Measurements from ENCODE around the gene C5orf47.
A peak's percentile ranks its signal among the peaks of the same experiment; 100 is the strongest.

C5orf47 gene

GRCh38 chr5:173981185-173981761, 7.7 kb upstream of the C5orf47 start:
- peak in 1 of 2 experiments; percentile 8 for DNase-seq
- TF ChIP-seq GATA1 (IDR thresholded peaks at IDR 0.05; ENCODE audit: low read depth, low read length) (no peak), POLR2A (IDR thresholded peaks at IDR 0.05; ENCODE audit: low read length) (no peak)

DNA sequence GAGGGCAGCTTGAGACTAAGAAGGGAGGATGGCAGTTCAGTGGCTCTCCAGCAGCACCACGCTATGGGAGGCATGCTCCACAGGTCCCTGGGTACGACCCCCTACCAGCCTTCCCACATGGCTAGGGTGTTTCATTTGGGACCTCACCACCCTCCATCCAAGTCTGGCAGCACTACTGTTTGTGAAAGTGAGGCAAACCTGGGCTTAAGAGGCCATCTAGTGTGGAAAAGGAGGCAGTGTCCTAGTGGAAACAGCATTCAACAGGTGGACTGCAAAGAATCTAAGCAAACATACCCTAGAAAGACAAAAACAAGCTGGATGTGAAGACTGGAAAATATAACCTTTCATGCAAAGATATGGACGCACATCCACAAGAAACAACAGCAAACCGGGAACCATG, 4.8 kb upstream of the C5orf47 start:
- DNase-seq: peak; percentile 18 to 40
- no peak for TF ChIP-seq POLR2A (IDR thresholded peaks at IDR 0.05; ENCODE audit: low read length)
- no peak for TF ChIP-seq GATA1 (IDR thresholded peaks at IDR 0.05; ENCODE audit: low read depth, low read length)

DNA sequence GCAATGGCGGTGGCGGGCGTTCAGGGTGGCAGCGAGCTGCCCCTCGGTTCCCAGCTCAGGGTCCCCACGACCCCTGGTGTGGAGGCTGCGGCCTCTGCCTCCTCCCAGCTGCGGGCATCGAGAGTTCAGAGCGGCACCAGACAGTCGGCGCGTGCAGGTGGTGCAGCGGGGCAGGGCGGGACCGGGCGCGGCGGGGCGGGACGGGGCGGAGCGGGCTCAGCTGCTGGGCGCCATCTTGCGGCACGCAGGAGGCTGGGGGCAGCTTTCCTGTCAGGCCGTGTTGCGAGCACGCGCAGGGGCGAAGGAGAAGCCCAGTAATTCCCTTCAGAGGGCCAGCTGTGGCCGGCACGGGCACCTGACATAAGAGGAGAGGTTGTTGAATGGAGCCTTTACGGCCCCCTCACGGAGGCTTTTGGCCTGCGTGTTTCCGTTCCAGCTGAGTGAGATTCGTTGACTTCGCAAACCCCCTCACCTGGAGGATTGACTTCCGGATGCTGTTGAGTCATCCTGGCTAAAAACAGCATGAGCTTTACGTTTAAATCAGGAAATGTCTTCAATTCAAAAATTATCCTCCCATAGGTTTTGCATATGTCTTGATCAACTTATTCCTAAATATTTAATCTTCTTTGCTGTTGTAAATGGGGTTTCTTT, 587 bp downstream of the C5orf47 start:
- TF ChIP-seq GATA1 (IDR thresholded peaks at IDR 0.05; ENCODE audit: low read depth, low read length): no peak
- TF ChIP-seq POLR2A (IDR thresholded peaks at IDR 0.05; ENCODE audit: low read length): no peak
- DNase-seq: no peak

GRCh38 chr5:173997331-173997730, 8.4 kb downstream of the C5orf47 start:
- TF ChIP-seq POLR2A (IDR thresholded peaks at IDR 0.05; ENCODE audit: low read length) (no peak), GATA1 (IDR thresholded peaks at IDR 0.05; ENCODE audit: low read depth, low read length) (no peak)
- DNase-seq: no peak

GRCh38 chr5:173998531-173998930, 9.6 kb downstream of the C5orf47 start:
- no peak for DNase-seq
- TF ChIP-seq POLR2A (IDR thresholded peaks at IDR 0.05; ENCODE audit: low read length) (no peak), GATA1 (IDR thresholded peaks at IDR 0.05; ENCODE audit: low read depth, low read length) (no peak)

DNA sequence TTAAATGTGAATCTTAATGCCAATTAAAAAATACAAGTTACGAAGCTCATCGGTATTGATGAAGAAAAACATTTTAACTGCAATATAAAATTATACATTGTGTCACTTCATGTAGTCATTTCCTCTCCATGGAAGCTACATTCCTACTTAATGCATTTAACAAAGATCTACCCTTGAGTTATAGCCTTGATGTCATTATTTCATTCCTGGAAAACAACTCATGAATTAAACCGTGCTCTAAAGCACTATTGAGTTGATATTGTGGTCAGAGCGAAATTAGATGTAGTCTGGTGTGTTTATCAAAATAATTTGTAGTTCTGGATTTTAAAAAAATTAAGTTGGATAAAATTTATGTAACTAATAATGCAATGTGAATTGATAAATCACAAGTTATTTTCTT, 11.1 kb downstream of the C5orf47 start:
- DNase-seq: no peak
- TF ChIP-seq POLR2A (IDR thresholded peaks at IDR 0.05; ENCODE audit: low read length): no peak
- TF ChIP-seq GATA1 (IDR thresholded peaks at IDR 0.05; ENCODE audit: low read depth, low read length): no peak

DNA sequence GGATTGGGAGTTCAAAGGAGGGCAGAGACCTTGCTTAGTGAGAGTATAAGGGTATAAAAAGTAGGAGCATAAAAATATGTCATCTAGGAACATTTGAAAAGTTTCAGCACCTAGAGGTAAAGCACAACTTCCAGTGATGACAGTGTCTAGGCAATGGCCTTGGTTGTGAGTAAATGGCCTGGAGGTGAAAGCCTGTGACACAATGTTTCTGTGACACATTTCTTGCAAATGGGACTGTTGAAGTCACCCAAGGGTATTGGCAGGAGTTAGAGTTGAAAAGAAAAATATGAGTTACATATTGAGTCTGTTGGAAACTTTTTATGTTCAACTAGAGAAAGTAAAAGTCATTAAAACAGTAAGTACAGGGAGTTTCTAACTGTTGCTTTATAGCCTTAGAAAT, 14.8 kb downstream of the C5orf47 start:
- DNase-seq: no peak
- TF ChIP-seq GATA1 (IDR thresholded peaks at IDR 0.05; ENCODE audit: low read depth, low read length) (no peak), POLR2A (IDR thresholded peaks at IDR 0.05; ENCODE audit: low read length) (no peak)

DNA sequence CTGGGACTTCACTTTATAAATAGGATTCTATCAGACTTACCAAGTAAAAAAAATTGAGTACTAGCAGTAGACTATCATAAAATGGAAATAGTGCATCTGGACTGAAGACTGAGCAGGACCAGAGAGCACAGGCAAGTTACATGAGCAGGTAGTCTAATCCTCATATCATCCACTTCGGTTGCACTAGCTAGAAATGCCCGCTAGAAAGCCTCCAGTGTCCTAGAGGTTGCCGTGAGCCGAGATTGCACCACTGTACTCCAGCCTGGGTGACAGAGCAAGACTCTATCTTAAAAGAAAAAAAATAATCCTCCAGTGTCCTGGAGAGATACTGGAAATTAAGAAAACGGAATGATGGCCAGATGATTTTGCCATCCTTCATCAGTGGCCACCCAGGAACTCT, 20.0 kb downstream of the C5orf47 start:
- TF ChIP-seq GATA1 (IDR thresholded peaks at IDR 0.05; ENCODE audit: low read depth, low read length): no peak
- TF ChIP-seq POLR2A (IDR thresholded peaks at IDR 0.05; ENCODE audit: low read length): no peak
- DNase-seq: no peak

DNA sequence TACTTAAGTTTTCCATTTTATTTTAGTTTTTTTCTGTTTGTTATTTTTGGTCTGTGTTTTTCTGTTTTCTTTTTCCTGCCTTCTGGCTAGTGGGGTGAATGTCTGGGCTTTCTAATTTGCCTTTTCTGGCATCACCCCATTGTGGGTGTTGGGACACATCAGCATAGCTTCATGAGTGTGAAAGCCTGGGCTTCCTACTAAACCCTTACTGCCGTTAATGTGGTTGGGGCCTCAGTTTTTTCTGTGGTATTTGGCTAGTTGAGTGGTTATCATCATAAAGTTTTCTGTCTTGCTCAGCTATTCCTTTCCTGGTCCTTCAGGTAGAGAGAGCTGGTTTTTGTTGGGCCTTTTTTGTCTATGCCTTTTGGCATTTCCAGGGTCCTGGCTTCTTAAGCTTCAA, 21.4 kb downstream of the C5orf47 start:
- no peak for DNase-seq
- TF ChIP-seq GATA1 (IDR thresholded peaks at IDR 0.05; ENCODE audit: low read depth, low read length) (no peak), POLR2A (IDR thresholded peaks at IDR 0.05; ENCODE audit: low read length) (no peak)

DNA sequence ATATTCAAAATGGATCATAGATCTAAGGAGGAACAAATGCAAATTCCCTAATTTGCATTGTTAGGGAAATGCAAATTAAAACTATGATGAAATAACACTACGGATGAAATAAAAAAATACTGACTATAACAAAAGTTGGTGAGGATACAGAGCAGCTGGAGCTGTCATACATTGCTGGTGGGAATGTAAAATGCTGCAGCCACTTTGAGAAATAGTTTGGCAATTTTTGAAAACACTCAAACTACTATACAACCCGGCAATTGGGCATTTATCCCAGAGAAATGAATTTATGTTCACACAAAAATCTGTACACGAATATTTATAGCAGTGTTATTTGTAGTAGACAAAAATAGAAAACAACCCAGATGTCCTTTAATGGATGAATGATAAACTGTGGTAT, 22.5 kb downstream of the C5orf47 start:
- DNase-seq: no peak
- TF ChIP-seq POLR2A (IDR thresholded peaks at IDR 0.05; ENCODE audit: low read length) (no peak), GATA1 (IDR thresholded peaks at IDR 0.05; ENCODE audit: low read depth, low read length) (no peak)

DNA sequence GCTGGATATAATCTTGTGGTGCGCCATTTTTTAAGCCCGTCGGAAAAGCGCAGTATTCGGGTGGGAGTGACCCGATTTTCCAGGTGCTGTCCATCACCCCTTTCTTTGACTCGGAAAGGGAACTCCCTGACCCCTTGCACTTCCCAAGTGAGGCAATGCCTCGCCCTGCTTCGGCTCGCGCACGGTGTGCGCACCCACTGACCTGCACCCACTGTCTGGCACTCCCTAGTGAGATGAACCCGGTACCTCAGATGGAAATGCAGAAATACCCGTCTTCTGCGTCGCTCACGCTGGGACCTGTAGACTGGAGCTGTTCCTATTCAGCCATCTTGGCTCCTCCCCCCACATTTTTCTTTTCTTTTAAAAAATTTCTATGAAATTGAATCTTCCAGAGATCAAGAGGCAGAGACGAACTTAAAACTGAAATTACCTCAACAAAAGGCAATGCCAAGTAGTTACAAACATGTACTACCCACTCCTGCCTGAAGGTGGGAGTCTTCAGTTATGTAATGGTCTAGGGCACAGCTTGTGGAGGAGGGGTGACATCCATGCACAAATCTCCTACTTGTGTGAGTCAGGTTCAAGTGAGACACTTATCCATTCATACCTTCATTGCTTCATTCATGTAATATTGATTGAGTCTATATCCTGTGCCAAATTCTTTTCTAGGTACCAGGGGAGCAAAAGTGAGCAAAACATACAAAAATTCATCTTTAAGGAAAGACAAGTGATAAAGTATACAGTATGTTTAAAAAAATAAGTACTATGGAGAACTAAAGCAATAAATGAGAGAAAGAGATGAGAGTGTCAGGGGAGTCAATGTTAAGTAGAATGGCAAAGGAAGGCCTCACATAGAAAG, 31.3 kb downstream of the C5orf47 start:
- peak; percentile 46 to 64 for DNase-seq

DNA sequence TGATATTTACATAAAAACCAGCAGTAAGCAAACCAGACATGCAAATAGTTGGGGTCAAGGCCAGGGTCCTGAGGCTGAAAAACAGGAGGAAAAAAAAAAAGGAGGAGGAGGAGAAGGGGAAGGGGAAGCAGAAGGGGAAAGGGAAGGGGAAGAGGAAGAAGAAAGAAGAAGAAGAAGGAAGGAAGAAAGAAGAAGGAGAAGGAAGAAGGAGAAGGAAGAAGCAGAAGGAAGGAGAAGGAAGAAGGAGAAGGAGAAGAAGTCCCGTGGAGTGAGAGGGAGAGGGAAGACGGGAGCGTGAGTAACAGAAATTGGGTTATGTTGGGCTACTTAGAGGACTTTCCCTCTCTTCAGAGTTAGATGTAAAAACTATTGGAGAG, 31.9 kb downstream of the C5orf47 start:
- no peak for DNase-seq
- TF ChIP-seq POLR2A (IDR thresholded peaks at IDR 0.05; ENCODE audit: low read length): no peak
- no peak for TF ChIP-seq GATA1 (IDR thresholded peaks at IDR 0.05; ENCODE audit: low read depth, low read length)

GRCh38 chr5:174022384-174023095, 33.6 kb downstream of the C5orf47 start:
- no peak for TF ChIP-seq POLR2A (IDR thresholded peaks at IDR 0.05; ENCODE audit: low read length)
- no peak for TF ChIP-seq GATA1 (IDR thresholded peaks at IDR 0.05; ENCODE audit: low read depth, low read length)
- no peak for DNase-seq

GRCh38 chr5:174030286-174030685, 41.3 kb downstream of the C5orf47 start:
- no peak for TF ChIP-seq POLR2A (IDR thresholded peaks at IDR 0.05; ENCODE audit: low read length)
- no peak for TF ChIP-seq GATA1 (IDR thresholded peaks at IDR 0.05; ENCODE audit: low read depth, low read length)
- no peak for DNase-seq

Data from erythroblast (primary cell).